Heart left ventricle (tissue), 13 donors: ENCODE measurements around the gene PLK5.
A peak's percentile ranks its signal among the peaks of the same experiment; 100 is the strongest.

Source experiments
- CTCF ChIP-seq, 12 donors: fragments of 200-600 bp; sonication (generic) in 4 of 12; IDR thresholded peaks; one replicate each; pipeline versions ENCODE4 v1.5.0 to v1.8.0; 2018 to 2022; ENCODE audit warnings: antibody characterized with exemption in 12 of 12, mild to moderate bottlenecking in 5 of 12
- POLR2A ChIP-seq, 2 donors: fragments of 450-650 bp; IDR thresholded peaks; one replicate each; pipeline ENCODE4 v1.6.1; 2017; ENCODE audit warnings: antibody characterized with exemption in 2 of 2, mild to moderate bottlenecking in 2 of 2, moderate library complexity in 2 of 2
- donor health status: ischemic (EF 13 %, LVEDD 7.1; RV severe dilation, severe dysfunction).
- donor health status: DM: no; HTN: yes; CAD: no.
- donor health status: DM: no; HTN: no; CAD: no.
- donor health status: ischemic (EF 25% LVEDD 6.9; RV normal size, moderate dysfunction).
- donor health status: ischemic (EF 25% LVEDD 5.7; RV mildly dilated, moderate dysfunction).
- donor health status: ischemic (EF 35%, LVEDD 5.7; RV mildly dilated, moderate dysfunction).
- donor health status: nonischemic (EF 11% LVEDD 7.7; RV severe dilation, severe dysfunction).
- donor health status: DM: yes; HTN: yes; CAD: no.
- donor health status: PGD.
- donor health status: ischemic (EF 29% LVEDD 5.4; RV normal size, mild dysfunction).
- donor health status: nonischemic (EF 23%, LVEDD 6.1; RV moderate dilation, normal function).

GRCh38 chr19:1513499-1514294, 10.2 kb upstream of the PLK5 start:
- peak in 11 of 12 donors; percentile 37 to 64 (median 61) for TF ChIP-seq CTCF (IDR thresholded peaks at IDR 0.05)
- no peak for TF ChIP-seq POLR2A (IDR thresholded peaks at IDR 0.05)
